Measurements from ENCODE around the gene KCNT2. TPM values are rescaled to one million over a fixed set of nuclear protein-coding genes. Genes with fewer than 3 reads are reported as not detected.
A peak's percentile ranks its signal among the peaks of the same experiment; 100 is the strongest.

The KCNT2 gene
- total RNA-seq, 1 donor from 2014 or later, result 26.2 TPM

DNA sequence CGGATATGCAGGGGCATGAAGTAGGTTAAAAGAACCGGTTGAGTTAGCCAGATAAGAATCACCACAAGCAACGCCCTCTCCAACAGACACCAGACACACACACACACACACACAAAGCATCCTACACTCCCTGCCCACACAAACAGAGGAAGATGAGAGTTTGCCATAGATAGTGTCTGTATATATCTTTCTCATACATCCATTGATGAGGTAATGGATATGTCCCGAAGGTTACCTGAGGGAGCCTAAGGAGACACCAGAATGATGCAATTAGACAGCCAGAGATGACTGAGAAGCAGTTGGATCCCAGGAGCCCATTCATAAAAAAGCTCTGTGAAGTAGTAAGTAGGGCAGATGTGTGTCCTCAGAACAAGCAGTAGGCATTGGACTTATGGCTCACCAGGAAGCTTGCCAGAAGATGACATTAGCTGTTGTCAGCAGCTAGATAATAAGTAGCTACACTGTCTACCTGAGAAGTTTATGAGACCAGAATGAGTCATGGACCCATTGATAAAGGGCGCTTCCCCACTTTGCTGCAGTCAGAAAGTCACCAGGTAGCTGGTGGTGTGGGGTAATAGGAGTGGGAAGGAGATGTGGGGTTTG, 247.0 kb downstream of the KCNT2 start:
- TF ChIP-seq, protein P1, sequence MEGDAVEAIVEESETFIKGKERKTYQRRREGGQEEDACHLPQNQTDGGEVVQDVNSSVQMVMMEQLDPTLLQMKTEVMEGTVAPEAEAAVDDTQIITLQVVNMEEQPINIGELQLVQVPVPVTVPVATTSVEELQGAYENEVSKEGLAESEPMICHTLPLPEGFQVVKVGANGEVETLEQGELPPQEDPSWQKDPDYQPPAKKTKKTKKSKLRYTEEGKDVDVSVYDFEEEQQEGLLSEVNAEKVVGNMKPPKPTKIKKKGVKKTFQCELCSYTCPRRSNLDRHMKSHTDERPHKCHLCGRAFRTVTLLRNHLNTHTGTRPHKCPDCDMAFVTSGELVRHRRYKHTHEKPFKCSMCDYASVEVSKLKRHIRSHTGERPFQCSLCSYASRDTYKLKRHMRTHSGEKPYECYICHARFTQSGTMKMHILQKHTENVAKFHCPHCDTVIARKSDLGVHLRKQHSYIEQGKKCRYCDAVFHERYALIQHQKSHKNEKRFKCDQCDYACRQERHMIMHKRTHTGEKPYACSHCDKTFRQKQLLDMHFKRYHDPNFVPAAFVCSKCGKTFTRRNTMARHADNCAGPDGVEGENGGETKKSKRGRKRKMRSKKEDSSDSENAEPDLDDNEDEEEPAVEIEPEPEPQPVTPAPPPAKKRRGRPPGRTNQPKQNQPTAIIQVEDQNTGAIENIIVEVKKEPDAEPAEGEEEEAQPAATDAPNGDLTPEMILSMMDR (IDR thresholded peaks at IDR 0.05), result no peak
- DNase-seq (ENCODE audit: extremely low spot score, unreplicated experiment), result no peak
- Mint-ChIP-seq H3K27me3 (ENCODE audit: unreplicated experiment) (no peaks in the 10 kb centered on the region), H3K4me1 (ENCODE audit: unreplicated experiment) (peaks cover 16% of the 10 kb centered on the region), H3K9me3 (ENCODE audit: unreplicated experiment) (no peaks in the 10 kb centered on the region), H3K4me3 (ENCODE audit: unreplicated experiment) (no peak overlapping the region), H3K27ac (ENCODE audit: unreplicated experiment) (no peak overlapping the region), H3K36me3 (ENCODE audit: unreplicated experiment) (no peaks in the 10 kb centered on the region)

DNA sequence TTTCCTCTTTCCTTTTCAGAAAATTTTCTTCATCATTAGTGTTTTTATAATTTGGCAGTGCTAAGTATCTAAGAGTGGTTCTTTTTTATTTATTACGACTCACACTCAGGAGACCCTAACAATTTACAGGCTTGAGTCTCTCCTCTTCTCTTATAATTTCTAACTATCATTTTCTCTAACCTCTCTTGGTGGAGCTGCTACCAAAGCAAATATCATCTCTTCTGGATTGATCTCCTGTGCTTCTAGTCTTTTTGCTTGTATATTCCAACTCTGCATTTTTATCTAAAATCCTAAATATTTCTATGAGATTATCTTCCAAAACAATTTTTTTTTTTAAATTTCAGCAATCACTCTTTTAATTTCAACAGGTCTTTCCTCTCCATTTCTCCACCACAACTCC, 250.3 kb downstream of the KCNT2 start:
- Mint-ChIP-seq H3K27me3 (ENCODE audit: unreplicated experiment) (no peaks in the 10 kb centered on the region), H3K4me3 (ENCODE audit: unreplicated experiment) (no peak overlapping the region), H3K4me1 (ENCODE audit: unreplicated experiment) (peaks cover 22% of the 10 kb centered on the region), H3K36me3 (ENCODE audit: unreplicated experiment) (peaks cover under 1% of the 10 kb centered on the region), H3K9me3 (ENCODE audit: unreplicated experiment) (no peaks in the 10 kb centered on the region), H3K27ac (ENCODE audit: unreplicated experiment) (no peak overlapping the region)
- DNase-seq (ENCODE audit: extremely low spot score, unreplicated experiment), result no peak
- TF ChIP-seq, protein P1 (IDR thresholded peaks at IDR 0.05), result no peak

DNA sequence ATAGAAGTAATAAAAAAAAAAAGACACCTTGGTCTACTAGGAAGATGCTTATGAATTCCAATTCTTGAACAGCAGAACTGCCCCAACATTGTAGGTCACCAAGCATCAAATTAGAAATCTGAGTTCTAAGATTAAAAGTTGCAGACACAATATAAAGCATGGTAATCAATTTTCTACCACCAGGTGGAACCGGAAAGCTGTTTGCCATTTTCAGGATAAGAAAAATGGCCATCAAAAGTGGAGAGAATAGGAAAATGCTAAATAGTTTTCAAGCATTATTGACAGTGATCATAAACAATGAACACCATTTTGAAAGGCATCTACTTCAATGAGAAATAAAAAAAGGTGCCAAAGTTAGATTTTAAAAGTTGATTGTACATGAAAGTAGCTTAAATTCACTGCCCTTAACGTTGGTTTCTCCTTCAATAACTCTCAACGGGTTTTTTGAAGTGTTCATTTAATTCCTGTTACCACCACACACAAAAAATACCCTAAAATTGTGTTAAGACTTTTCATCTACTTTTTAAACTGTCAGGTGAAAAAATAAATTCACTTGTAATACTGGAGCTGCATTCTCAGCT, 252.9 kb downstream of the KCNT2 start:
- TF ChIP-seq, protein P1 (IDR thresholded peaks at IDR 0.05), result peak; percentile 70
- no peak for DNase-seq (ENCODE audit: extremely low spot score, unreplicated experiment)
- Mint-ChIP-seq H3K27ac (ENCODE audit: unreplicated experiment) (no peak overlapping the region), H3K4me3 (ENCODE audit: unreplicated experiment) (no peak overlapping the region), H3K36me3 (ENCODE audit: unreplicated experiment) (peaks cover 3% of the 10 kb centered on the region), H3K4me1 (ENCODE audit: unreplicated experiment) (peaks cover 22% of the 10 kb centered on the region), H3K27me3 (ENCODE audit: unreplicated experiment) (no peaks in the 10 kb centered on the region), H3K9me3 (ENCODE audit: unreplicated experiment) (no peaks in the 10 kb centered on the region)

DNA sequence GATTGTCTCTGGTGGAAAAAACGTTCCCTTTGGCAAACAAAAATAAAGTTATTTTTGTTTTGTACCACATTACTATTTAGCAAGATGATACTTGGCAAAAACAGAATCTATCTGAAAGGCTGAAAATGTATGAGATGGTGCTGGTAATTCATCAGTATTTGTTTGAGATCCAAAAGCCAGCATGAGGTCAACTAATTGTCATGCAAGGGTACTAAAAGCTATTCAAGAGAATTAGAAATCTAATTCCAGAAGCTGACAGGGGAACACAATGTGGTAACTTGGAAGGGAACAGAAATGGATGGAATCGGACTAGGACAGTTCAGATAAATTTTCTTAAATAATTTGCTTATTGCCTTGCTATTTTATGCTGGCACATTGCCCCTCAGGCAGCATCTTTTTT, 263.8 kb downstream of the KCNT2 start:
- H3K4me3 Mint-ChIP-seq (ENCODE audit: unreplicated experiment), result no peak overlapping the region
- no peaks in the 10 kb centered on the region for H3K9me3 Mint-ChIP-seq (ENCODE audit: unreplicated experiment)
- H3K27ac Mint-ChIP-seq (ENCODE audit: unreplicated experiment), result no peak overlapping the region
- no peaks in the 10 kb centered on the region for H3K27me3 Mint-ChIP-seq (ENCODE audit: unreplicated experiment)
- peaks cover 3% of the 10 kb centered on the region for H3K36me3 Mint-ChIP-seq (ENCODE audit: unreplicated experiment)
- peaks cover 3% of the 10 kb centered on the region for H3K4me1 Mint-ChIP-seq (ENCODE audit: unreplicated experiment)
- DNase-seq (ENCODE audit: extremely low spot score, unreplicated experiment), result no peak
- TF ChIP-seq, protein P1 (IDR thresholded peaks at IDR 0.05), result no peak

DNA sequence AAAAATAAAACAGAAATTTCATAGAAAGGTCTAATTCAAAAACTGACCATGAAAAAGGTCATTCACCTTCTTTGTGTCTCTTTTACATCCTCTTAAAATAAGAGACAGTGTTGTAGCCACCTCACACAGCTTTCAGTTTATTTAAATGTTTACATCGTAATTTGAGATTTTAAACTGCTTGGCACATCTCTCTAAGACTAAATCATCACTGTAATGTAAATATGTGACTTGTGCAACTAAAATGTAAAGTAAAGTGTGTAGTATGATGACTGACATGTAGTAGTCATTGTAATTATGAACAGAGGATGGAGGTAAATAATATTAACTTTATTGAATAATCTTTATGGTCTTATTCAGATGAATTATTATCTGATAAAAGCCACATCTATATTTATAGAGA, 283.9 kb downstream of the KCNT2 start:
- TF ChIP-seq, protein P1 (IDR thresholded peaks at IDR 0.05), result no peak
- Mint-ChIP-seq H3K27me3 (ENCODE audit: unreplicated experiment) (no peaks in the 10 kb centered on the region), H3K4me1 (ENCODE audit: unreplicated experiment) (peaks cover 11% of the 10 kb centered on the region), H3K36me3 (ENCODE audit: unreplicated experiment) (peaks cover 23% of the 10 kb centered on the region), H3K9me3 (ENCODE audit: unreplicated experiment) (no peaks in the 10 kb centered on the region), H3K4me3 (ENCODE audit: unreplicated experiment) (no peak overlapping the region), H3K27ac (ENCODE audit: unreplicated experiment) (peak overlapping the region; percentile 5)
- no peak for DNase-seq (ENCODE audit: extremely low spot score, unreplicated experiment)

Measured in osteocyte (in vitro differentiated cells).